RKO (cell line): ENCODE results near the gene LAMB1.
"Not testable (repeated sequence)": the region's sequence is repeated elsewhere in the genome, so short reads cannot be mapped to it uniquely, and the experiment has no call there.

Experiments used
- DNase-seq: peaks from one replicate; pipeline ENCODE4 v3.0.0-alpha.2; 2016; ENCODE audit warnings: low spot score

Gene LAMB1

GRCh38 chr7:107971613-107972012 lies 31.3 kb downstream of the LAMB1 start:
- DNase-seq: no peak

GRCh38 chr7:107971100-107971499 lies 31.9 kb downstream of the LAMB1 start:
- no peak for DNase-seq

- no peak for DNase-seq
Measured at GRCh38 chr7:107969856-107970255, 33.1 kb downstream of the LAMB1 start.

GRCh38 chr7:107968449-107968848 lies 34.5 kb downstream of the LAMB1 start:
- DNase-seq: no peak

GRCh38 chr7:107967420-107967819 lies 35.5 kb downstream of the LAMB1 start:
- no peak for DNase-seq

- DNase-seq: peak; percentile 73
Measured at GRCh38 chr7:107966711-107967110, 36.2 kb downstream of the LAMB1 start.

GRCh38 chr7:107964510-107964909 lies 38.5 kb downstream of the LAMB1 start:
- DNase-seq: no peak

GRCh38 chr7:107962817-107963216 lies 40.1 kb downstream of the LAMB1 start:
- DNase-seq: no peak

- DNase-seq: no peak
Measured at GRCh38 chr7:107961405-107961804, 41.6 kb downstream of the LAMB1 start.

GRCh38 chr7:107960272-107960671 lies 42.7 kb downstream of the LAMB1 start:
- no peak for DNase-seq

GRCh38 chr7:107959527-107959898 lies 43.4 kb downstream of the LAMB1 start:
- DNase-seq: no peak

GRCh38 chr7:107958764-107959526 lies 44.0 kb downstream of the LAMB1 start:
- DNase-seq: no peak

GRCh38 chr7:107957436-107957835 lies 45.5 kb downstream of the LAMB1 start:
- DNase-seq: no peak

- not testable (repeated sequence) for DNase-seq
Measured at GRCh38 chr7:107956950-107957349, 46.0 kb downstream of the LAMB1 start.

GRCh38 chr7:107955394-107955793 lies 47.6 kb downstream of the LAMB1 start:
- no peak for DNase-seq

- no peak for DNase-seq
Measured at GRCh38 chr7:107953924-107954303, 49.0 kb downstream of the LAMB1 start.

GRCh38 chr7:107953265-107953923 lies 49.6 kb downstream of the LAMB1 start:
- DNase-seq: no peak

- no peak for DNase-seq
Measured at GRCh38 chr7:107951896-107952295, 51.1 kb downstream of the LAMB1 start.

GRCh38 chr7:107951172-107951787 lies 51.7 kb downstream of the LAMB1 start:
- DNase-seq: no peak

- no peak for DNase-seq
Measured at GRCh38 chr7:107949443-107949935, 53.5 kb downstream of the LAMB1 start.

- DNase-seq: peak; percentile 36
Measured at GRCh38 chr7:107948645-107949442, 54.1 kb downstream of the LAMB1 start.

GRCh38 chr7:107946881-107947280 lies 56.1 kb downstream of the LAMB1 start:
- DNase-seq: no peak
